ENCODE data around the gene MMP14.

DNA sequence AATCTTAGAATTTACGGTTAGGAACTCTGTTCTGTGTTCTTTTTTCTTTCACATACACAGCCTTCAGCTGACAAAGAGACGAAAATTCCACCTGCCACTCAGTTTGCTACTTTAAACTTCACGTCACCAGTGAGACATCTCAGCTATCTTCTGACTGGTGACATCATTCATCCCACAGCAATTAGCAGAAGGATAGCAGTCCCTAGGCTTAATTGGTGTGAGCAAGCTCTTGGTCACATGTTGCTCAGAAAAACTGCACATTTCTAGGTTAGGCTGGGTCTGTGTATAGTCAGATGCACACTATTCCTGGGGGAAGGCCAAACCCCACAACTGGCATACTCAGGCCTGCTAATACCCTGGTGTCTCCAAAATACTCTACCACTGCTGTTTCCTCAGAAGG lies 45.1 kb upstream of the MMP14 start:
- TF ChIP-seq POLR2A (IDR thresholded peaks at IDR 0.05) = no peak
- TF ChIP-seq, protein P1, sequence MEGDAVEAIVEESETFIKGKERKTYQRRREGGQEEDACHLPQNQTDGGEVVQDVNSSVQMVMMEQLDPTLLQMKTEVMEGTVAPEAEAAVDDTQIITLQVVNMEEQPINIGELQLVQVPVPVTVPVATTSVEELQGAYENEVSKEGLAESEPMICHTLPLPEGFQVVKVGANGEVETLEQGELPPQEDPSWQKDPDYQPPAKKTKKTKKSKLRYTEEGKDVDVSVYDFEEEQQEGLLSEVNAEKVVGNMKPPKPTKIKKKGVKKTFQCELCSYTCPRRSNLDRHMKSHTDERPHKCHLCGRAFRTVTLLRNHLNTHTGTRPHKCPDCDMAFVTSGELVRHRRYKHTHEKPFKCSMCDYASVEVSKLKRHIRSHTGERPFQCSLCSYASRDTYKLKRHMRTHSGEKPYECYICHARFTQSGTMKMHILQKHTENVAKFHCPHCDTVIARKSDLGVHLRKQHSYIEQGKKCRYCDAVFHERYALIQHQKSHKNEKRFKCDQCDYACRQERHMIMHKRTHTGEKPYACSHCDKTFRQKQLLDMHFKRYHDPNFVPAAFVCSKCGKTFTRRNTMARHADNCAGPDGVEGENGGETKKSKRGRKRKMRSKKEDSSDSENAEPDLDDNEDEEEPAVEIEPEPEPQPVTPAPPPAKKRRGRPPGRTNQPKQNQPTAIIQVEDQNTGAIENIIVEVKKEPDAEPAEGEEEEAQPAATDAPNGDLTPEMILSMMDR (IDR thresholded peaks at IDR 0.05) = no peak

All from lower leg skin (tissue), 3 donors.